ENCODE results near the gene RTL10. TPM values are rescaled to one million over a fixed set of nuclear protein-coding genes. Genes with fewer than 3 reads are reported as not detected.

RTL10 gene
- total and polyA plus RNA-seq, 2 of the 13 experiments (the other 11 are each of a cell fraction or from before 2014, with no cell fraction given): 14.1 to 15.8 TPM

DNA sequence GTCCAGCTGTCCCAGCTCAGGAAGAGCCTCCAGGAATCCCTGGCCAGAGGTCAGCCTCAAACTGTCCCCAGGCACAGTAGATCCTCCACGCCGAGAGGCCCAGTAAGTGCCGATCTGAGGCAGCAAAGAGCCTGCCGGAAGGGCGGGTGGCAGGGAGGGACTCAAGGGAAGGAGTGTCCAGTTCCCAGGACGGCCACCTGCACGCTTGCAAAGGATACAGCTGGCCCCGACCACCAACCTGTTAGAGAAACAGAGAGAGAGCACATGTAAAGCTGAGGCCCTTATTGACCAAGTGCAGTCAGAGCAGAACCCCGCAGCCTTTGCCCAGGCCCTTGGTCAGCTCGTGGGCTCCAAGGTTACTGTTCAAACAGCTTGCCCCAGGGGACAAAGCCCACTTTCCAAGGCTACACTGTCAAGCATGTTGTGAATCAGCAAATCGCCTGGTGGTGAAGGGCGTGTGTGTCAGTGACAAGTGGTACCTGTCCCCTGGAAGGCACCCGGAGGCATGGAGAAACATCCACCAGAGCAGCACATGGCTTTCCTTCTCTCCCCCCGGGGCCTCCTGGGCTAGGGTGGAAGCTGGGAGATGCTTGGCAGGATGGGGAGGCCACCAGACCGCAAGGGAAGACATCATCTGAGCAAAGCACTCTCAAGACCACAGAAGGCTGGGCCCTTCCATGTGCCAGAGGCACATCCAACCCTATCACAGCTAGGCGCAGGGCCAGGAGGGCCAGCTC is 44.3 kb upstream of the RTL10 start (continued):
- TF ChIP-seq, protein P1, sequence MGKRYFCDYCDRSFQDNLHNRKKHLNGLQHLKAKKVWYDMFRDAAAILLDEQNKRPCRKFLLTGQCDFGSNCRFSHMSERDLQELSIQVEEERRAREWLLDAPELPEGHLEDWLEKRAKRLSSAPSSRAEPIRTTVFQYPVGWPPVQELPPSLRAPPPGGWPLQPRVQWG (CRISPR knock-in tag; IDR thresholded peaks at IDR 0.05; ENCODE audit: borderline replicate concordance, low read depth): no peak
- TF ChIP-seq, protein P2, sequence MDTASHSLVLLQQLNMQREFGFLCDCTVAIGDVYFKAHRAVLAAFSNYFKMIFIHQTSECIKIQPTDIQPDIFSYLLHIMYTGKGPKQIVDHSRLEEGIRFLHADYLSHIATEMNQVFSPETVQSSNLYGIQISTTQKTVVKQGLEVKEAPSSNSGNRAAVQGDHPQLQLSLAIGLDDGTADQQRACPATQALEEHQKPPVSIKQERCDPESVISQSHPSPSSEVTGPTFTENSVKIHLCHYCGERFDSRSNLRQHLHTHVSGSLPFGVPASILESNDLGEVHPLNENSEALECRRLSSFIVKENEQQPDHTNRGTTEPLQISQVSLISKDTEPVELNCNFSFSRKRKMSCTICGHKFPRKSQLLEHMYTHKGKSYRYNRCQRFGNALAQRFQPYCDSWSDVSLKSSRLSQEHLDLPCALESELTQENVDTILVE (CRISPR knock-in tag; IDR thresholded peaks at IDR 0.05): no peak
- peak; percentile 54; the same call in 1 of the 2 replicates for TF ChIP-seq PHF21A (CRISPR knock-in tag; IDR thresholded peaks at IDR 0.05)
- TF ChIP-seq ZFYVE20 (CRISPR knock-in tag; IDR thresholded peaks at IDR 0.05; ENCODE audit: borderline replicate concordance, low read depth): no peak
- TF ChIP-seq, protein P3, sequence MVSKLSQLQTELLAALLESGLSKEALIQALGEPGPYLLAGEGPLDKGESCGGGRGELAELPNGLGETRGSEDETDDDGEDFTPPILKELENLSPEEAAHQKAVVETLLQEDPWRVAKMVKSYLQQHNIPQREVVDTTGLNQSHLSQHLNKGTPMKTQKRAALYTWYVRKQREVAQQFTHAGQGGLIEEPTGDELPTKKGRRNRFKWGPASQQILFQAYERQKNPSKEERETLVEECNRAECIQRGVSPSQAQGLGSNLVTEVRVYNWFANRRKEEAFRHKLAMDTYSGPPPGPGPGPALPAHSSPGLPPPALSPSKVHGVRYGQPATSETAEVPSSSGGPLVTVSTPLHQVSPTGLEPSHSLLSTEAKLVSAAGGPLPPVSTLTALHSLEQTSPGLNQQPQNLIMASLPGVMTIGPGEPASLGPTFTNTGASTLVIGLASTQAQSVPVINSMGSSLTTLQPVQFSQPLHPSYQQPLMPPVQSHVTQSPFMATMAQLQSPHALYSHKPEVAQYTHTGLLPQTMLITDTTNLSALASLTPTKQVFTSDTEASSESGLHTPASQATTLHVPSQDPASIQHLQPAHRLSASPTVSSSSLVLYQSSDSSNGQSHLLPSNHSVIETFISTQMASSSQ (IDR thresholded peaks at IDR 0.05; ENCODE audit: low read depth): no peak
- TF ChIP-seq, protein P3 (CRISPR knock-in tag; IDR thresholded peaks at IDR 0.05; ENCODE audit: borderline replicate concordance): no peak
- TF ChIP-seq, protein P4, sequence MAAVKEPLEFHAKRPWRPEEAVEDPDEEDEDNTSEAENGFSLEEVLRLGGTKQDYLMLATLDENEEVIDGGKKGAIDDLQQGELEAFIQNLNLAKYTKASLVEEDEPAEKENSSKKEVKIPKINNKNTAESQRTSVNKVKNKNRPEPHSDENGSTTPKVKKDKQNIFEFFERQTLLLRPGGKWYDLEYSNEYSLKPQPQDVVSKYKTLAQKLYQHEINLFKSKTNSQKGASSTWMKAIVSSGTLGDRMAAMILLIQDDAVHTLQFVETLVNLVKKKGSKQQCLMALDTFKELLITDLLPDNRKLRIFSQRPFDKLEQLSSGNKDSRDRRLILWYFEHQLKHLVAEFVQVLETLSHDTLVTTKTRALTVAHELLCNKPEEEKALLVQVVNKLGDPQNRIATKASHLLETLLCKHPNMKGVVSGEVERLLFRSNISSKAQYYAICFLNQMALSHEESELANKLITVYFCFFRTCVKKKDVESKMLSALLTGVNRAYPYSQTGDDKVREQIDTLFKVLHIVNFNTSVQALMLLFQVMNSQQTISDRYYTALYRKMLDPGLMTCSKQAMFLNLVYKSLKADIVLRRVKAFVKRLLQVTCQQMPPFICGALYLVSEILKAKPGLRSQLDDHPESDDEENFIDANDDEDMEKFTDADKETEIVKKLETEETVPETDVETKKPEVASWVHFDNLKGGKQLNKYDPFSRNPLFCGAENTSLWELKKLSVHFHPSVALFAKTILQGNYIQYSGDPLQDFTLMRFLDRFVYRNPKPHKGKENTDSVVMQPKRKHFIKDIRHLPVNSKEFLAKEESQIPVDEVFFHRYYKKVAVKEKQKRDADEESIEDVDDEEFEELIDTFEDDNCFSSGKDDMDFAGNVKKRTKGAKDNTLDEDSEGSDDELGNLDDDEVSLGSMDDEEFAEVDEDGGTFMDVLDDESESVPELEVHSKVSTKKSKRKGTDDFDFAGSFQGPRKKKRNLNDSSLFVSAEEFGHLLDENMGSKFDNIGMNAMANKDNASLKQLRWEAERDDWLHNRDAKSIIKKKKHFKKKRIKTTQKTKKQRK (IDR thresholded peaks at IDR 0.05; ENCODE audit: low read length): no peak
- TF ChIP-seq NFKBIZ (CRISPR knock-in tag; IDR thresholded peaks at IDR 0.05): no peak
- TF ChIP-seq ERF (CRISPR knock-in tag; IDR thresholded peaks at IDR 0.05): peak; percentile 43; the same call in 1 of the 2 replicates
- TF ChIP-seq, protein P5, sequence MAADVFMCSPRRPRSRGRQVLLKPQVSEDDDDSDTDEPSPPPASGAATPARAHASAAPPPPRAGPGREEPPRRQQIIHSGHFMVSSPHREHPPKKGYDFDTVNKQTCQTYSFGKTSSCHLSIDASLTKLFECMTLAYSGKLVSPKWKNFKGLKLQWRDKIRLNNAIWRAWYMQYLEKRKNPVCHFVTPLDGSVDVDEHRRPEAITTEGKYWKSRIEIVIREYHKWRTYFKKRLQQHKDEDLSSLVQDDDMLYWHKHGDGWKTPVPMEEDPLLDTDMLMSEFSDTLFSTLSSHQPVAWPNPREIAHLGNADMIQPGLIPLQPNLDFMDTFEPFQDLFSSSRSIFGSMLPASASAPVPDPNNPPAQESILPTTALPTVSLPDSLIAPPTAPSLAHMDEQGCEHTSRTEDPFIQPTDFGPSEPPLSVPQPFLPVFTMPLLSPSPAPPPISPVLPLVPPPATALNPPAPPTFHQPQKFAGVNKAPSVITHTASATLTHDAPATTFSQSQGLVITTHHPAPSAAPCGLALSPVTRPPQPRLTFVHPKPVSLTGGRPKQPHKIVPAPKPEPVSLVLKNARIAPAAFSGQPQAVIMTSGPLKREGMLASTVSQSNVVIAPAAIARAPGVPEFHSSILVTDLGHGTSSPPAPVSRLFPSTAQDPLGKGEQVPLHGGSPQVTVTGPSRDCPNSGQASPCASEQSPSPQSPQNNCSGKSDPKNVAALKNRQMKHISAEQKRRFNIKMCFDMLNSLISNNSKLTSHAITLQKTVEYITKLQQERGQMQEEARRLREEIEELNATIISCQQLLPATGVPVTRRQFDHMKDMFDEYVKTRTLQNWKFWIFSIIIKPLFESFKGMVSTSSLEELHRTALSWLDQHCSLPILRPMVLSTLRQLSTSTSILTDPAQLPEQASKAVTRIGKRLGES (CRISPR knock-in tag; IDR thresholded peaks at IDR 0.05; ENCODE audit: borderline replicate concordance): no peak
- no peak for TF ChIP-seq HCFC1 (IDR thresholded peaks at IDR 0.05; ENCODE audit: low read depth, low read length)
- TF ChIP-seq, protein P6, sequence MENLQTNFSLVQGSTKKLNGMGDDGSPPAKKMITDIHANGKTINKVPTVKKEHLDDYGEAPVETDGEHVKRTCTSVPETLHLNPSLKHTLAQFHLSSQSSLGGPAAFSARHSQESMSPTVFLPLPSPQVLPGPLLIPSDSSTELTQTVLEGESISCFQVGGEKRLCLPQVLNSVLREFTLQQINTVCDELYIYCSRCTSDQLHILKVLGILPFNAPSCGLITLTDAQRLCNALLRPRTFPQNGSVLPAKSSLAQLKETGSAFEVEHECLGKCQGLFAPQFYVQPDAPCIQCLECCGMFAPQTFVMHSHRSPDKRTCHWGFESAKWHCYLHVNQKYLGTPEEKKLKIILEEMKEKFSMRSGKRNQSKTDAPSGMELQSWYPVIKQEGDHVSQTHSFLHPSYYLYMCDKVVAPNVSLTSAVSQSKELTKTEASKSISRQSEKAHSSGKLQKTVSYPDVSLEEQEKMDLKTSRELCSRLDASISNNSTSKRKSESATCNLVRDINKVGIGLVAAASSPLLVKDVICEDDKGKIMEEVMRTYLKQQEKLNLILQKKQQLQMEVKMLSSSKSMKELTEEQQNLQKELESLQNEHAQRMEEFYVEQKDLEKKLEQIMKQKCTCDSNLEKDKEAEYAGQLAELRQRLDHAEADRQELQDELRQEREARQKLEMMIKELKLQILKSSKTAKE (CRISPR knock-in tag; IDR thresholded peaks at IDR 0.05; ENCODE audit: borderline replicate concordance): no peak
- TF ChIP-seq SIX4 (CRISPR knock-in tag; IDR thresholded peaks at IDR 0.05): no peak
- TF ChIP-seq RARA (CRISPR knock-in tag; IDR thresholded peaks at IDR 0.05): peak; percentile 65; the same call in 1 of the 2 replicates

Data from HepG2 (cell line).